GM15510 (cell line): Measurements from ENCODE around the gene NTM.

Experiments used
- POLR2A ChIP-seq: IDR thresholded peaks from 3 replicates; pipeline ENCODE4 v1.6.1; 2011; ENCODE audit warnings: borderline replicate concordance; ENCODE audit not compliant: insufficient read length; ENCODE audit errors: extremely low read depth

The NTM gene

DNA sequence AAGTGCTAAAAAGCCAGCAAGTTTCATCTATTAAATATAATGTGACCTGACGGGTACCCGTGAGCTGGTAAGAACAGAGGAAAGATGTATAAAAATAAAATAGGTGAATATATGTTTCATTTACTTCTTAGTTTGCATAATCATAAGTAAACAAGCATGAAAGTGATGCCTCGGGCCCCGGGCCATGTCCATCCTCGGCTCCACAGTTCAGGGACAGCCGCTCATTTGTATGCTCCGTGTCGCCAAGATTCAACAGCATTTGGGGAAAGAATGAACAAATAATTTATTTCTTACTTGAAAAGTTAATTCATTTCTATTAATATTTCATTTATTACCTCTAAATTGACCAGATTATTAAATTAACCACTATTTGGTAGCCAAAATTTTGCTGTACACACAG is 251.8 kb downstream of the NTM start:
- no peak for TF ChIP-seq POLR2A

DNA sequence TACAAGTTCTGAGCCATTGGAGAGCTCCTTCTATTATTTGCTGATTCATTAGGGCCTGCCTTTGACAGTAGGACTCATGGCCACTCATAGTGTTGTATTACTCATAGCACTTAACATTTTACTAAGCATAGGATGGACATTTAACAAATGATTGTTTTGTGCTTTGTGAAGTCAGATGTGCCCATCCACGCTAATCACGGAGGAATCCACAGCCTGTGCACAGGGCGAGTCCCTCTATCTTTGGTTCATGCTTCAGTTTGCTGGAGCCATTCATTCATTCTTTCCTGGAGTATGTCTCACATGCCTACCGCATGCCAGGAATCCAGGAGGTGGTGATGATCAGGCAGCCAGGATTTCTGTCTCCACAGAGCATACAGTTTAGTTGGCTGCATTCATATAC is 254.1 kb downstream of the NTM start:
- no peak for TF ChIP-seq POLR2A

DNA sequence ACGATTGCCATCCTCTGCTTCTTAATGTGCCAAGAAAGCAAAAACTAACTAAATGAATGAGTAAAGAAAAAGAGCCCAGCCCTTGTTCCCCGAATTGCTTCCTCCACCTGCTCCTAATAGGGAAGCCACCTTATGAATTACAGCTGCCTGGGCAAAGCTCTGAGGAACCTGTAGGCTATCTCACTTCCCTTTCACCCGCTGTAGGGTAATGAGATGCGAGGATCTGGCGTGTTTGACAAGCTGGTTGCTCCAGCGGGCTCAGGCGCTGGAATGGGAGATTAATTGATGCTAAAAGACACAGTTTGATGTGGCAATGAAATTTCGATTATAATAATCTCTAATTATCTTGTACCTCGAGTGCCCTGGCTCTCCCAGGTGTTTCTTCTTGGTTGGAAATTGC is 256.4 kb downstream of the NTM start:
- no peak for TF ChIP-seq POLR2A

DNA sequence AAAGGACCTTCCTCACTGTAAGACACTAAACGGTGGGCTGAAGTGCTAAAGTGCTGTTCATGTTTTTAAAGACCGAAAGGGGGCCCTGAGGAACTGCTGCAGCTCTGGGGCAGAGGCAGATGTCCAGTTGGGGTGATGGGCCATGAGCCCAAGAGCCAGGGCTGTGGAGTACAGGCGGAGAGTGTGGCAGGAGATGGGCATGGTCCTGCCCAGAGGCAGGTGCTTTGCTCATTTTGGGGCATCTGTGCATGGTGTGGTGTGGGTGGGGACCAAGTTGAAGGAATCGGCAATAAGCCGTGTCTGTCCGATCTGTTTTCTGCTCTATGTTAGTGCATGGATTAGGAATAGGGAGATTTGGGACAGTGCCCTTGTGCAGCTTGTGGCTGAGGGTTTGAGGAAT is 258.3 kb downstream of the NTM start:
- TF ChIP-seq POLR2A = no peak

DNA sequence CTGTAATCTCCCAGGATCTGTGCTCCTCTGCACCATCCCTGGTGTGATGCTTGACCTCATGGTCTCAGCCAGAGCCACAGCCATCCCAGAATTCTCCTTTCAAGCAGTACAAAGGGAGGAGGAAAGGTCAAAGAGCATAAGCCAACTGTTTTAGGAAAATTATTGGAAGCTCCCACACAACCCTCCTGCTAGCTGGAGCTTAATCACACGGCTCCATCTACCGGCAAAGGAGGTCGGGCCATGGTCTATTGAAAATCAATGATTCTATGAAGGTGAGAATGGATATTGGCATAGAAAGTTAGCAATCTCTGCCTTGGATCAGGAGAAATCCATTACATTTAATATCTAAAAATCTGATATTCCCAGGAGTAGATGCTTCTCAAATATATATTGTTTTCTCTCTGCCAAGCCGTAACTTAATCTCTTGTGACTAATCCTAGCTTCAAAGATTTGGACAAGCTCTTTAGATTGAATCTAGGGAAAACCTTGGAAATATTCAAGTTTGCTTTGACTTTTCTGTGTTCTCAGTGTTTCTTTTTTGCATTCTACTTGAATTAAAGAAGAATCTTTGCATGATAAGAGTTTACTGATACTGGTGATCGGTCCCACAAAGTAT is 259.6 kb downstream of the NTM start:
- TF ChIP-seq POLR2A = no peak

DNA sequence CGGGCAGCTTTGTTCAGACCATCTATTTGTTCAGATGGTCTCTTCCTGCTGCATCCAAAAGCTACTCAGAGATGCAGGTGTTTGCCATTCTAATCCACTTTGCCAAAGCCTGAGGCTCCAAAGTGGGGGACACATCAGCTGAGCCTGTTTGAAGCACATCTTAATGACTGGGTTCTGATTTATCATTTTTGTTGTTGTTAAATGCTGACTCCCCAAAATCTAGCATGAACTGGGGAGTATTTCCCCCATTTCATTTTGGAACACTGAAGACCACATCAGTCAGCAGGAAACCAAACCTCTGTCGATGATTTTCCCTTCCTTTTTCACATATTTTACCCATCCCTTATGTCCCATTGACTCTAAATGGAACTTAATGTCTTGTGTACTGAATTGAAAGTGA is 262.6 kb downstream of the NTM start:
- TF ChIP-seq POLR2A = no peak

DNA sequence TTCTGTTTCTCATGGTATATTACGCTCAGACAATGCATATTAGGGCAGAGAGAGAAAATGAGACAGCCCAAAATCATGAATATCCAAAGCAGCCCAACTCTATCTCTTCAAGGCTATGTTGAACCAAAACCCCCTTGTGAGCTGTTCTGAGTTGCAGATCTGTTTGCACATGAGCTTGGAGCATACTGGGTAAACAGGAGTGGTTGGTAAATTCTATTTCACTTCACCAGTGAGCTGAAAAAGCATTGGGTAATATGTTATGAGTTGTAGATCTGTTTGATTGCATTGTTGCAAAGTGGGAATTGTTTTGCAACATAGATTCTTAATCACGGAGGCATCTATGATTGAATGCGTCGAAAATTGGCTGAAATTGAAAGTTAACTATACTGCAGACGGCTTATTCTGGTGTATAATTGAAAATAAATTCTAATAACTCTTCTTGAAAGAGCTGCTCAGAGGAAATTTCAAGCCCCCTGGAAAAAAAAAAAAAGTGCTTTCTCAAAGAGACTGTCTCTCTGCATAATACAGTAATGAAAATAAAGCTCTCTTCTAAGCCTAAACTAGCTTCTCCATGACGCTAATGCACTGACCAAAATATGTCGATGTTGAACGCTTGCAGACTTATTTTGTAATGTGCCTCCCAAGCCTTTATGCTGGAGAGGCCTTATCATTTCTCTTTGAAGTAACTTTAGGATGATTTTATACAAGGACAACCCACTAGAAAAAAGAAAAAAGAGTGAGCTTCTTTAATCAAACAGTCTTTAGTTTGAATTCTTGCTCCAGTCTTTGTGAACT is 263.7 kb downstream of the NTM start:
- TF ChIP-seq POLR2A = no peak

DNA sequence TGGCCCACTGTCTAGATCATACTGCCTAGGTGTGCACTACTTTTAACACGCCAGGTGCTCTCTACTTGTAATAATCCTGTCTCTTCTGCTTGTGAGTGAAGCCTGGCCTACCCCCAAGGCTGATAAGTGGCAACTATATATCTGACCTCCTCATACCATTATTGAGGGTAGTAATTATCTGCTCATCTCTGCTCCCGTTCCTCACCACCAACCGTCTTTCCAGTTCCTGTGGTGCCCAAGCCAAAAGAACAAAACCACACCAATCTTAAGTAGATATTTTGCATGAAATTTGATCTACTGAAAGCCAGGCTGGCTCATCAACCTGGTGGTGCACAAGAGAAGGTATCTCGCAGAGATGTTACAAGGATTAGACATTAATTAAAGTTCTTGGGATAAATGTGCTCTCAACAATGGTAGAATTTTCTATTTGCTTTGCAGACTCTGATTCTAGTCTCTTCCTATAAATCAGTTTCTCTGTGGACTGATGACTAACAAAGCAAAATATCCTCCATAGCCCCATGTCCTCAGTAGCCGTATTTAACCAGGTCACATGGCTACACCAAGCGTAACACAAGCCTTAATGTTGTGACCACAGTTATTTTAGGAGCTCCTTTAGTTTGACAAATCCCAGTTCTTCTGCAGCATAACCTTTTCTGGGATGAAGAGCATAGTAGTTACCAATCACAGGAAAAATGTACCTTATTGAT is 267.2 kb downstream of the NTM start:
- no peak for TF ChIP-seq POLR2A

DNA sequence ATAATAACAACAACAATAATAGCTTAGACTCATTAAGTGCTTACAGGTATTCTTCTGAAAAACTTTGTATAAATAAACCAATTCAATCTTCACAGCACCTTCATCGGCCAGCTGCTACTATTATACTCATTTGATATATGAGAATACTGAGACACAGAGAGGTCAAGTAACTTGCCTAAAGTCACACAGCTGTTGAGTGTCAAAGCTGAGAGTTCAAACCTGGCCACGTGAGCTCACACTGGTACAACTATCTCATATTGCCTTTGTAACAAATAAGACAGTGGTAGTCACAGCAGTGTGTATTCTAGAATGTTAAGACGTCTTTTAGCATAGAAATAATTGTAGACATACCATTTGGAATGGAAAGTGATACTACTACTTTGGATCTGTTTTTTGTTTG is 268.5 kb downstream of the NTM start:
- TF ChIP-seq POLR2A = no peak

DNA sequence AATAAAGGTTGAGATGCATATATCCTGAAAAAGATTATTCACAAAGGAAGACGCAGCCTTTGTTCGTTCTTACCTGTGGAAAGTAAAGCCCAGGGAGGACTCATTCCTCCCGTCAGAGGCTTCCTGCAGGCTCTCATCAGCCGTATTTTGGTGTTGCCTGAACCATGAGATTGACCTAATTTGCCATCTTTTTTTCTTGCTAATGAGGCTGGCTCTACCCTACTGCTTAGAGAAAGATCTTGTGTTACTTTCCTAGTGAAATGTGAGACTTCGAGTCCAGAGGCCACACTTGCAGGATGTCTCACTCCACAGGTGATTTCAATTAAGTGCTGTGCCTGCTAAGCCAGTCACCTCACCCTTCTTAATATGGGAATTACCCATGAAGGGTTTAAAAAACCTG is 269.9 kb downstream of the NTM start:
- TF ChIP-seq POLR2A = no peak

DNA sequence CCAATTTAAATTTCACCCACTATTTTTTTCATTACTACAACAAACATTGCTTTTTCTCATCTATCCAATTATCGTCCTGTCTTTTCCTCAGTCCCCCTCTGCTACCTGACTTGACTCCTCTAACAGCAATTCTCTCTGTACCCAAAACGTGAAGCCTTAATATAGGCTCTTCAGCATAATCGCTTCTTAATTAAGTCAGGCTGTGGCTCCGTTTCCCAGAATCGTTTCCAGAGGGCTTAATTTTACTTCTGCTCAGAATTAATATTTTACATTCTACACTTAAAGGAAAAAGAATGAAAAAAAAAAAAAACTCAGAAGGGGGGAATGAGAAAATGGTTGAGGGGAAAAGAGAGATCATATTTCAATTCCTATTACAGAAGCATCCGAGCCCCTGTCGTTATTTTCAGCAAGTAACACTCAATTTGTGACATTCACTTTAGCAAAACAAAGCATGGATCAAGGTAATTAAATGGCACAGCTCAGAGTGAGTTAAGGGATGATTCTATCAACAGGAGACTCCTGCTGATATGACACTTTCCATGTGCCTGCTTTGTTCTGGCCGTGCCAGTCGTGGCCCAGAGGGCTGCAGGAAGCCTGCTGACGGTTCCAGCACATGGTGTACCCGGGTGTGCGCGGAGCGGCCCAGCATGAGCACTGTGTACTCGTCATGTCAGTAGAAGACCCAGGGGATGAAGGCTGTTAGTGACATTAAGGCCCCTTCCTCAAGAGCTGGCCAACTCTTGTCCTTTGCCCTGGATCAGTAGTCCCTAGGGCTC is 272.5 kb downstream of the NTM start:
- TF ChIP-seq POLR2A = no peak

DNA sequence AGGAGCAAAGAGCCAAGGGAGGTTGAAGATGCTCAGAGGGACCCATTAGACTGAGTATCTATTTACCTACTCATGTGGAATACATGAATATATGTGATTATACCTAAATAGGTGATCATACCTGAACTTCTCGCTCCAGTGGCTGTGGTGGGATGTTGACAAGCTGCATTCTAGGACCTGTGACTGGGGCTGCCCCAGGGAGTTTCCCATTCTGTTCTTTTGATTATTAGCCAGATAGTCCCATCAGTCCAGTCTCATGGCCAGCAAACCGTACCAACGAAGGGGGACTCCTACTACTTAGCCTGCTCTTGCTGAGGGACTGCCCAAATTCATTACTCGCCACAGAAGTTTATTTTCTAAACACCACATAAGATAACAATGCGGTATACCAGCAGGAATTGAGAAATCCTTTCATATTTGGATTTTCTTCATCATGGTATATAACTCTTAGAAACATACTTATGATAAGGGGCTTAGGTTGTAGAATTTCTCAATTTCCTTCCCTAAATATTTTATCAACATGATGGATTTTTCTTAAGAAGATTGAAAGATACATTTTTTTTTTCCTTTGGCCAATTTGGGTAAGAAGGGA is 273.9 kb downstream of the NTM start:
- no peak for TF ChIP-seq POLR2A

DNA sequence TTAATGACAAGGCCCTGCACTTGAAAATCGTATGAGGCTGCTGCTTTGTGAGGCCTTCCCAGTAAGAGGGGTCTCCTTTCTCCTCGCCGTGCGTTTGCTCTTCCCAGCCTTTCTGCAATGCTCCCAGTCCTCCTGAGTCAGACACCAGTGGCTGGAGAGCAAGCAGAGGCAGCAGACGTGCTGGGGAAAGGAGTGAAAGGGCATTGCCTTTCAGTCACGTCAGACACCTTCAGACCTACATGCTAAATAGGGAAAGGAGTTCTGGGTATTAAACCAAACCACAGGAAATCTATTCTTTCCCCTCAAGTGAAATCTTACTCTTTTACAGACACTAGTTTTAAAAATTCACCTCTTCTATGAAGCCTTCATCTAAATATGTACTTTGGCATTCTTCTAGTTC is 274.8 kb downstream of the NTM start:
- no peak for TF ChIP-seq POLR2A

DNA sequence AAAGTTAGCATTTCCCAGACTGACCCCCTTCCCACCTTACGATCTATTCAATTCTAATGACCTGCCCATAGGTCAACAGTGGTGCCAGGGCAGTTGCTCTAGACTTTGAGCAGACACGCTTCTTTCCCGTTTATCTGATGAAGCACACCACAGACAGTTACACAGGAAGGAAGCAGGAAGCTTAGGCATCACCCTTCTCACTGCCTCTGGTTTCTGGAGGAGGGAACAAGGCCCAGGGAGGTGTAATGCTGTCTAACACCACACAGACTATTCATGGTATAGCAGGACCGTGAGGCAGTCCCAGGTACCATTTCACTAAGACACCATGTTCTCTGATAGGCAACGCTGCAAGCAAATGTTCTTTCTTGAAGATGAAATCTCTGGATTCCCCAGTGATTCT is 279.4 kb downstream of the NTM start:
- TF ChIP-seq POLR2A = no peak

DNA sequence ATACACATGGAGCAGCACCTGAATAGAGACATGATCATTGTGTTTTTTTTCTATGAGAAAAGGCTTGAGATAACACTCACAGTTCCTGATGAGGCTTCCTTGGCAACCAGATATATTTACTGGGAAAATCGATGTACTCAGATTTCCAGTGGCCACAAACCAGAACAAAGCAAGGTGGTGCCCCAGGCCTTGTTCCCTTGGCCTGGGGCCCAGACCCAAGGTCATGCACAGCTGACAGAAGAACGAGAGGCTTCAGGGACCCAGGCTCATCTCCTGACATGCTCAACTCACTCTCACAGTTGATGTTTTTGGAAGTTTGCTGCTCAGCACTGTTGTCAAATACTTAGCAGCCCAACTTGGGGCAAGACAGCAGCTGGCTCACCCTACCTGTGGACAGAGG is 281.8 kb downstream of the NTM start:
- TF ChIP-seq POLR2A = no peak
